Small intestine (tissue), 7 donors: Measurements from ENCODE around the gene CDH13. TPM values are rescaled to one million over a fixed set of nuclear protein-coding genes. Genes with fewer than 3 reads are reported as not detected.

Experiments
- DNase-seq, 2 donors: peaks; one replicate each; pipeline versions ENCODE4 v3.0.0 to v3.0.0-alpha.2; 2013
- FAIRE-seq: peaks from 2 replicates; lab custom pipeline; 2012; peaks lifted over from hg19 to GRCh38; lab: Jason Lieb, UNC
- H3K27ac ChIP-seq, 3 donors: one replicate each; pipeline ENCODE4 v1.5.1; 2013; ENCODE audit warnings: low read length in 2 of 3, mild to moderate bottlenecking in 2 of 3, control low read depth in 1 of 3, inconsistent platforms in 1 of 3, low read depth in 1 of 3, moderate library complexity in 1 of 3
- H3K27me3 ChIP-seq, 3 donors: one replicate each; pipeline ENCODE4 v1.6.1; 2013; ENCODE audit warnings: low read length in 3 of 3, inconsistent platforms in 1 of 3; ENCODE audit not compliant: control insufficient read depth in 3 of 3, insufficient read depth in 3 of 3
- H3K36me3 ChIP-seq, 3 donors: one replicate each; pipeline ENCODE4 v1.6.1; 2013; ENCODE audit warnings: low read length in 3 of 3, inconsistent platforms in 1 of 3, low read depth in 1 of 3, mild to moderate bottlenecking in 1 of 3, moderate library complexity in 1 of 3; ENCODE audit not compliant: control insufficient read depth in 3 of 3, insufficient read depth in 2 of 3
- H3K4me1 ChIP-seq, 3 donors: one replicate each; pipeline ENCODE4 v1.6.1; 2013; ENCODE audit warnings: low read length in 2 of 3, inconsistent platforms in 1 of 3, low read depth in 1 of 3, mild to moderate bottlenecking in 1 of 3, moderate library complexity in 1 of 3; ENCODE audit not compliant: control insufficient read depth in 3 of 3, insufficient read depth in 2 of 3
- H3K4me3 ChIP-seq, 3 donors: one replicate each; pipeline ENCODE4 v1.5.1; 2013; ENCODE audit warnings: low read length in 3 of 3, control low read depth in 1 of 3, inconsistent platforms in 1 of 3, low read depth in 1 of 3, mild to moderate bottlenecking in 1 of 3, moderate library complexity in 1 of 3
- H3K9me3 ChIP-seq, 2 donors: one replicate each; pipeline ENCODE4 v1.6.1; 2013; ENCODE audit warnings: low read depth in 1 of 2, low read length in 1 of 2; ENCODE audit not compliant: control insufficient read depth in 2 of 2, insufficient read depth in 1 of 2
- WGBS, 3 donors: extraction: QIAGEN DNeasy Blood & Tissue Kit; methylation state at CpG; one replicate each; pipeline ENCODE4 v1.1.7; 2013; 5-methylcytosine and 5-hydroxymethylcytosine counted together
- polyA plus RNA-seq, 4 donors: library from polyadenylated mRNA; stranded (reverse) in 3 of 4; unstranded in 1 of 4; fragments of 200-250 nt in 3 of 4; fragments of 120-200 nt in 1 of 4; gene quantifications; one replicate each; pipeline versions ENCODE4 v1.2.1 to v1.2.3, GENCODE V29; 2013
- donor health status: healthy with polysubstance abuse.
- donor health status: control.
- donor health status: control.
- donor health status: Bipolar disorder and iron deficiency.
- donor health status: healthy.

CDH13 gene
- polyA plus RNA-seq, 4 donors: 0.27 to 15.0 (median 2.9) TPM; not detected in 1

DNA sequence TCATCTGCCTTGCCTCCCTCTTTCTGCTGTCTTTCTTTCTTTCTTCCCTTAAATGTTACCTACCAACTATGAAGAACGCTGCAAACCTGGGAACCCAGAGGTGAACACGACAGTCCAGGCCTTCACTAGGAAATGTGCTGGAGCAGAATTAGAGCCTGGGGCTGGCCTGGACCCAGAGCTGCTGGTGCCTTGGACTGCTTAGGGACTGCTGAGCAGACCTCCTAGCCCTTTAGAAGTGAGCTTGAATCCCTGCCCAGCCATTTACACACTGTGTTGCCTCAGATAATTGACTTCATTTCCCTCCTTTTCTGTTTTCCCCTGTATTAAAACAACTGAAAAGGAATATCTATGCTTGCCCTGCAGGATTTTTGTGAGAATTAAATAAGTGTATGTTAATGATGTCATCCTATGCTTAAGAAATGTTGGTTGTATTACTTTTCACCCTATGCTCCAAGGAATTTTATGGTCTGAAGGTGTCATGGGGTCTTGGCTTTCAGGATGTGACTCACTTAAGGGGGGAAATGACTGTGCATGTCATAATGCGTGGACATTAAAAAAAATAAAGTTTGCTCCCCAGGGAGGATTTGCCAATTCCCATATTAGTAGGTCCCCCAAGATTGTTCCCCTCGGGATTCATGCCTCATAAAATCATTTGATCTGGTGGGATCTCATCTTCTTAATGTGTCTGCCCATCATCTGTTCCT lies 11.5 kb downstream of the CDH13 start:
- FAIRE-seq: no peak
- 70 to 89% (median 77%) methylated on average over 4 of the region's 4 CpGs for WGBS, 3 donors
- H3K4me1 ChIP-seq: no peaks in the 10 kb centered on the region
- no peaks in the 10 kb centered on the region for H3K9me3 ChIP-seq
- no peak overlapping the region for H3K4me3 ChIP-seq
- no peaks in the 10 kb centered on the region for H3K36me3 ChIP-seq
- H3K27ac ChIP-seq: no peak overlapping the region
- no peak for DNase-seq
- no peaks in the 10 kb centered on the region for H3K27me3 ChIP-seq

DNA sequence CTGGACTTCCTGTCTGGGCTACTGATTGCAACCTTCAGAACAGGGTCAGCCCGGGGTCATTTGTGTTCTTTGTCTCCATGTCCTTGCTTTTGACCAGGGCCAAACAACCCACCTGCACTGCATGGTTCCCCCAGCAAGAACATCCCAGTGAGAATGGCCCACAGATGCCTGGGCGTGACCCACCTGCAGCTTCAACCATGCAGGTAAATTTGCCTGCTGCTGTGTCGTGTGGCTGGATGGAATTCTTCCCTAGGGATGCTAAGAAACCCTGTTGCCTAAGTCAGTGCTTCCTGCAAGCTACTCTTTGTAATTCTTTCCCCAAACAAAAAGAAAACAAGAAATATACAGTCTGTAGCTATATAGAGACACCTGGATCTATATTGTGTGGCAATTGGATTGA lies 12.5 kb downstream of the CDH13 start:
- WGBS, 3 donors: 64 to 75% (median 66%) methylated on average over 3 of the region's 3 CpGs
- no peak for FAIRE-seq
- no peak overlapping the region for H3K4me3 ChIP-seq
- H3K27ac ChIP-seq: no peak overlapping the region
- no peaks in the 10 kb centered on the region for H3K4me1 ChIP-seq
- DNase-seq: no peak
- H3K27me3 ChIP-seq: no peaks in the 10 kb centered on the region
- H3K36me3 ChIP-seq: no peaks in the 10 kb centered on the region
- H3K9me3 ChIP-seq: no peaks in the 10 kb centered on the region

DNA sequence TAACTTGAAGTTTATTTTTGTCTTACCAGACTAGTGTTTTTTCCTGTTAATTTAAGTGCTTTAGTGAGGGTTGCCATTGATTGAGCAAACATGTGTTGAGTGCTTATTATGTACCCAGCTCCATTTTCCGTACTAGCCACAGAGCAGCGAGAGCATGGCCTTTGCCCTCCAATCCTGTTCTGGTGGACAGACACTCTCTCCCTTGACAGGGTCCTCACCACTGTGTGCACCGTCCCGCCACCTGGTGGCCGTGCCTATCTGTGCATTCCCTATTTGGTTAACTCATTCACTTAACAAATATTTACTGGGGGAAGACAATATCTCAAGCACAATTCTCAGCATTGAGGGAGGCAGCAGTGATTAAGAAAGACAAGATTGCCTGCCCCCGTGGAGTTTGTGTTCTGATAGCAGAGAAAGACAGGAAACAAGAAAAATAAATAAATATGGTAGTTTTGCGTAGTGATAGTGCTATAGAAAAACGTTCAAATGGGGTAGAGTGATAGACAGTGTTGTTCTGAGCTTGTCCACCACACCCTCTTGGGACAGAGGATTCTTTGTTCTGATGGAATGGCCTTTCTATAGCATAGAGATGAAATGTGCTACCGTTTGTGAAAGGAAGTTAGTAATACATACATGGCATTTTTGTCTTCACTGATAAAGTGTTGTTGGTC lies 13.0 kb downstream of the CDH13 start:
- DNase-seq (peak; percentile 57 to 62), FAIRE-seq (no peak)
- Histone ChIP-seq H3K27me3 (no peaks in the 10 kb centered on the region), H3K4me1 (no peaks in the 10 kb centered on the region), H3K27ac (no peak overlapping the region), H3K9me3 (no peaks in the 10 kb centered on the region), H3K4me3 (no peak overlapping the region), H3K36me3 (no peaks in the 10 kb centered on the region)
- 23 to 36% (median 25%) methylated on average over 9 of the region's 9 CpGs for WGBS, 3 donors

DNA sequence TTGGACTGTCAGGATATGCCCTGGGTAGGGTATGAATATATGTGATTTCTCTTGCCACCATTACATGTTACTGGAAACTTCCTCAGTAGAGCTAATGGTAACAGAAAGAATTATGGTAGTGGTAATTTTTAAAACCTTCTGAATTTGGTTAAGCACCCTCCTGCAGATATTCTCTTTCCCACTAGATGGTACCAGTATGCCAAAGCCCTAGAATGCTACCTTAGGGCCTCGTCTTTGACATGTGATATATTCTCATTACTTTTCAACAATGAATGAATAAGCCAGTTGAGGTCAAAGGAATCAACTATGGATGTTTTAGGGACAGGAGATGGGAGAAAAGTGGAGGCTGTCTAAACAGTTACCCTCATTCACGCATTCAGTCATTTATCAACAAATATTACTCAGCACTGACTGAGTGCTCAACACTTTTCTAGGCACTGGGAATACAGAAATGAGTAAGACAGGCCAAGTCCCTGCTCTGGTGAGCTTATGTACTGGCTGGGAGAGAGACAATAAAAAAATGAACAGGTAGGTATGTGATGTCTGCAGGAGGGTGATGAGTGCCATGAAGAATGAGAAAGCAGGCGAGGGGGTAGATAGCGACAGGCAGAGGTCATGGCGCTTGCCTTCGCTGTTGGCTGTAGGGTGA lies 14.7 kb downstream of the CDH13 start:
- H3K27ac ChIP-seq: no peak overlapping the region
- no peak for FAIRE-seq
- H3K9me3 ChIP-seq: no peaks in the 10 kb centered on the region
- H3K27me3 ChIP-seq: no peaks in the 10 kb centered on the region
- H3K4me3 ChIP-seq: no peak overlapping the region
- 82 to 87% (median 82%) methylated on average over 6 of the region's 6 CpGs for WGBS, 3 donors
- H3K4me1 ChIP-seq: no peaks in the 10 kb centered on the region
- DNase-seq: no peak
- H3K36me3 ChIP-seq: no peaks in the 10 kb centered on the region

DNA sequence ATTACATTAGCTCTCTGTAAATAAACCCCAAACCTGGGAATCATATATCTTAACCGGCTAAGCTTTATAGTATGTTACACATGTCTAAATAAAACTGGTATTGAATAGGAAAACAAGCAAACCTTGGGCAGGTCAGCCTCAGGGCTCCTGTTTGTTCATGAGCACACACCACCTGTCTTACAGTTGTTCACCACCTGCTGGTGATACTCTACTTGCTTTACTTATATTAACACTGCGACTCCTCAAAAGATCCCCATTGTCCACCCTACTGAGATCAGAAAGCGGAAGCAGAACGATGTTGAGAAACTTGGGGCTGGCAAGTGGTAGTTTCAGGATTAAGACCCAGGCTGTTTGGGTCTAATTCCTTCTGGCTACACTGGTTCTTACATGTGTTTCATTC lies 16.4 kb downstream of the CDH13 start:
- Histone ChIP-seq H3K4me1 (no peaks in the 10 kb centered on the region), H3K36me3 (no peaks in the 10 kb centered on the region), H3K4me3 (no peak overlapping the region), H3K27ac (no peak overlapping the region), H3K9me3 (no peaks in the 10 kb centered on the region), H3K27me3 (no peaks in the 10 kb centered on the region)
- WGBS, 3 donors: 69 to 88% (median 85%) methylated on average over 4 of the region's 4 CpGs
- FAIRE-seq (no peak), DNase-seq (peak in 1 of 2 donors; percentile 23)

DNA sequence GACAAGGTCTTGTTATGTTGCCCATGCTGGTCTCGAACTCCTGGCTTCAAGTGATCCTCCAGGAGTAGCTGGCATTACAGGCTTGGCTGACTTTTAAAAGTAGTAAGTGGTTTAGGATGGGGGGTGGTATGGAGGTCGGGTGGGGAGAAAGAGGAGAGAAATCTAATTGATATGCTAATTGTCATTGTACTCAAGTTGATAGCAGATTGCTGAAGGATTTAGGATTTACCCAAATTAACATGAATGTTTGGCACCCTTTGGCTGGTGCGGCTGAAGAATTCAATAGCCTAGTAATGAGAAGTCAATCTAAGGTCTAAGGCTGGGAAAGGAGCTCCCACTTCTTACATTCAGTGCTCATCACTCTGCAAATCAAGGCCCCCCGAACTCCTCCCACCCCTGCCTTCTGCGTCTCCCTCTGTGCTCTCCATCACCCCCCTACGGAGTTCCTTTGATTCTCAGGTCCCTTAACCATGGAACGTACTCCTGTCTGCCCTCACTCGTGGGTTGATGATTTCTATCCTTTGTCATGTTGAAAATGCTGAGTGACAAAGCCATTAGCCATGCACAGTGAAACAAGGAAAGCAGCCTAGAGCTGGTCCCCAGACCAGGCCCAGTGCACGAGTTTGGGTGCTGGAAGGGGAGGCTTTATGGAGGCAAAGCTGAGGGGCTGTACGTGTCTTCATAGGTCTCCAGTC lies 17.3 kb downstream of the CDH13 start:
- no peaks in the 10 kb centered on the region for H3K4me1 ChIP-seq
- H3K4me3 ChIP-seq: no peak overlapping the region
- H3K36me3 ChIP-seq: no peaks in the 10 kb centered on the region
- FAIRE-seq: no peak
- H3K27me3 ChIP-seq: no peaks in the 10 kb centered on the region
- no peaks in the 10 kb centered on the region for H3K9me3 ChIP-seq
- no peak for DNase-seq
- WGBS, 3 donors: 83 to 89% (median 87%) methylated on average over 10 of the region's 10 CpGs
- no peak overlapping the region for H3K27ac ChIP-seq

DNA sequence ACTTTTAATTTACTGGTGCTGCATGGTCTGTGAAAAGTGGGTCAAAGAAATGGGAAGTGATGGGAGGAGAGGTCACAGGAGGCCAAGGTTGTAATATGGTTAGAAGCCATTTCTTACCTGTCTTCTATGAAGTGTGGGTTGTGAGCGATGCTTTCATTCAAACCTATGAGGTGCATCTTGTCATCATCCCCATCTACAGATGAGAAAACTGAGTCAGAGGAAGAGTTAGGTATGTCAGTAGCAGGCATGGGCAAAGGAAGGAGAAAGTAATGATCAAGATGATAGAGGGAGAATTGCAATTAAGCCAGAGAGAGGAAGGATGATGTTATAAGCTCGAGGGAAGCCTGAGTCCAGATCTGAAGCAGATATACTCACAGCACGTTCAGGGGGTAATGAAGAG lies 19.7 kb downstream of the CDH13 start:
- FAIRE-seq: no peak
- WGBS, 3 donors: 78 to 84% (median 81%) methylated on average over 3 of the region's 3 CpGs

DNA sequence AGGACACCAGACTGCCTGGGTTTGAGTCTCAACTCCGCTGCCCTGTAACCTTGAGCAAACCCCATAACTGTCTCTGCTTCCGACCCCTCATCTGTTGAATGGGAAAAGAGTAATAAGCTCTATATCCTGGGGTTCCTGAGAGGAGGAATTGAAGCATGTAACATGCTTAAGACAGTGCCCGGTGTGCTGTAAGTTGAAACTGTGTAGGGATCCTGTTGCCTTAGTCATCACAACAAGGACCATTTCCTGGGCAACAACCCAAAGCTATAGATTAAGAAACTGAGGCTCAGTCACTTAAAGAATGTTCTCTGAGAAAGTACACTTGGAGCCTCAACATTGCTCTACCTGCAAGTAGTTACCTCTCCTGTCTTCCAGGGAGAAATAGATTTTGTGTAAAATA lies 23.0 kb downstream of the CDH13 start:
- H3K4me3 ChIP-seq: no peak overlapping the region
- no peaks in the 10 kb centered on the region for H3K9me3 ChIP-seq
- no peaks in the 10 kb centered on the region for H3K36me3 ChIP-seq
- 73 to 96% (median 92%) methylated on average over 3 of the region's 3 CpGs for WGBS, 3 donors
- no peak overlapping the region for H3K27ac ChIP-seq
- H3K27me3 ChIP-seq: no peaks in the 10 kb centered on the region
- DNase-seq: no peak
- no peak for FAIRE-seq
- peaks cover 0 to 32% (median 11%) of the 10 kb centered on the region in 3 donors for H3K4me1 ChIP-seq

More for the DNA sequence above, 19.7 kb downstream of the CDH13 start:
- H3K36me3 ChIP-seq: no peaks in the 10 kb centered on the region
- H3K4me1 ChIP-seq: peaks cover 0 to 3% (median 0%) of the 10 kb centered on the region in 3 donors
- H3K4me3 ChIP-seq: no peak overlapping the region
- no peaks in the 10 kb centered on the region for H3K9me3 ChIP-seq
- DNase-seq: no peak
- no peak overlapping the region for H3K27ac ChIP-seq
- no peaks in the 10 kb centered on the region for H3K27me3 ChIP-seq
